Activated gamma-delta T cell treated with anti-CD3 and anti-CD28 coated beads, Interleukin-2, amount 50 U/mL, for 16 hours (primary cell): Measurements from ENCODE around the gene SUGT1.

ENCODE experiments used
- DNase-seq: peaks from one replicate; pipeline ENCODE4 v3.0.0-alpha.2; 2020; ENCODE audit warnings: low read depth

The SUGT1 gene

DNA sequence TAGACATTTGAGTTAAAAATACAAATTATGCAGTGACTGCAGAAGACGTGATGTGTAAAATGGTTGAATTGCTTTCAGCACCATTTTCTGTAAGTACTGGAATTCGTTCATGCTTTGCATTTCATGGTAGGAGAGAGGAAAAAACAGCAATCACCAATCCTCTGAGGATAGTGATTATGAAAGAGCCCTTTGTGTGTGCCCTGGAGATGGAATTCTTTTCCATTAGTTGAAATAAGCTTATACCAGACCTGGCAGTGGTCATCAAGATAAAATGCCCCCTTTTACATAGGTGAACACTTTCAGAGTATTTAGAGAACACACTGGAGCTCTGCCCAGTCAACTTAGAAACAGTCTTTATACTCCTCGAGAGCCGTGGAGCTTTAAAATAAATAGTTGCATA, 85.3 kb downstream of the SUGT1 start:
- no peak for DNase-seq

DNA sequence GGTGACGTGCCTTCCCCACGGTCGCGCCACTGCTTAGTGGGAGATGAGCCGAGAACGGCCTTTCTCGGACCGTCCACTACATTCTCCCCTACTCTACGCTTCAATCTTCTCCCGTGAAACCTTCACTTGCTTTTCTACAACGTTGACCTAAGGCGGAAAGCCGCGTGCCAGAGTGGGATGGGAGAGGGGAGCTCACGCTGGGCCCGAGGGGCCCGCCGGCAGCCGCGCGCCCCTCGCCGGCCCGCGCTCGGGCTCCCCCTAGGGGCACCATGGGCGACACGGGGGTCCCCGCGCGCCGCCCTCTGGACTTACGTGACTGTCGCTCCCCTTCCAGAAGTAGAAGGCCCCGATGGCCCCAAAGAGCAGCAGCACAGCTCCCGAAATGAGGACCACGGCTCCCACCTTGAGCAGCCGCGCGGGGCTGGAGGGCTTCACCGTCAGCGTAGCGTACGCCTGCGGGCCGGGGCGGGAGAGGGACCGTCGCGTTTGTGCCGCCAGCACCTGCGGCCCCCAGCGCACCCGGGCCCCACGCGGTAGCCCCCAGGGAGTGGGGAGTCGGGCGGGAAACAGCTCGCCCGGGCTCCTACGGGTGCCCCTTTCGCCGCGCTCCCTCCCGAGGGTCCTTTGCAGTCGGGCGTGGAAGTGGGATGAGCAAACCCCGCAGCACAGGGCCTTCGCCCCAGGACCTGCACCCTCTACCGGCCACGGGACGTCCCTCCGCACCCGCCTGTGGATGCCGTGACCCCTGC, 86.3 kb downstream of the SUGT1 start:
- DNase-seq, result no peak

DNA sequence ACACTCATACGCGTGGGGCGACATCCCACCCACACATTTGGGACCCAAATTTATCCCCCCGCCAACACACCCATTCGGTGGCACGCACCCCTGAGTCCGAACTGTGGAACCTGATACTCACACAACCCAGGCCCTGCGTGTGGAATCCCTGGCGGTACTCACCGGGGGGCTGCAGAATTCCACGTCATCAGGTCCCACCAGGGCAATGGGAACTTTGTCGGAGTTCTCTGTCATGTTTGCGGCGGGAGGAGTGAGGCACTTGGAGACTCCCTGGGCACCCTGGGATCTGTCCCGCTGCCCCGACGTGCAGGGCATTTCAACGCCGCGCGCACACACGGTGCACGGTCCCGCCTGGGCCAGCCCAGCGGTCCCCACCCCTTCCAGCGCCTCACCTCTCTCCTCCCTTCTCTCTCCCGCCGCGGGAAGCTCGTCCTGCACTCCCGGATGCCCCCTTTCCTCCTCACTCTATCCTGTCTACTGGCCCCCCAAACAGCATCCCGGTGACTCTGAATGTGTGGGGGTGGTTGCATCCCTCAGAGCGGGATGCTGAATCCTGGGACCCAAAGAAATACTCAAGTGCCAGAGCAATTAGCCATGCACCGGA, 86.9 kb downstream of the SUGT1 start, which contains the start of gene CNMD:
Gene CNMD (minus strand): TSS at position 353 of the 604 bp plus-strand sequence. CDS start 119 bp downstream, at position 234.
- no peak for DNase-seq

DNA sequence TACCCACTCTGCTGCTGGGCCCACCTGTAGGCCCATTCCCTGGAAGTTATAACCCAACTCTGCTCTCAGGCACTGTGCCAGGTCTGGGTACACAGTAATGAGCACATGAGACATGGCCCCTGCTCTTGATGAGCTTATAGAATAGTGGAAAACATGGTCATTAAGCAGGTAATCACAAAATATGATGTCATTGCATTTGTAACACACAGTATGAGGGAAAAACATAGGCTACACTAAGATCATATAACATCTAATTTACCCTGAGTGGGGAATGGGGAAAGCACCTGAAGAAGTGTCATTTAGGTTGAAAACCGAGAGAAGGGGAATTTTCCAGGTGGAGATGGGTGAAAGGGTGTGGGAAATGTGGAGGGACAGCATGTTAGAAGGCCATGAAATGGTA, 90.9 kb downstream of the SUGT1 start:
- no peak for DNase-seq

DNA sequence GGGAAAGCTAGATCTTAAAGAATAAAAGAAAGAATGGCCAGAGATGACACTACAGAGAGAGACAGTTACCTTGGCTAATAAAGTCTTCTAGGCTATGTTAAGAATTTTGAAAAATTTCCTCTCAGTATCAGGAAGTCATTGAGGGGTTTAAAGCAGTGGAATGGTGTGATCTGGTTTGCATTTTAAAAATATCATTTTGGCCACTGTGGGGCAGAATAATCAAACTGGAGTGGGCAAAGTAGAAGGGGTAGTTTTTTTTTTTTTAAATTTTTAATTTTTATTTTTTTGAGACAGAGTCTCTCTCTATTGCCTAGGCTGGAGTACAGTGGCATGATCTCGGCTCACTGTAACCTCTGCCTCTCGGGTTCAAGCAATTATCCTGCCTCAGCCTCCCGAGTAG, 91.4 kb downstream of the SUGT1 start:
- DNase-seq, result no peak

DNA sequence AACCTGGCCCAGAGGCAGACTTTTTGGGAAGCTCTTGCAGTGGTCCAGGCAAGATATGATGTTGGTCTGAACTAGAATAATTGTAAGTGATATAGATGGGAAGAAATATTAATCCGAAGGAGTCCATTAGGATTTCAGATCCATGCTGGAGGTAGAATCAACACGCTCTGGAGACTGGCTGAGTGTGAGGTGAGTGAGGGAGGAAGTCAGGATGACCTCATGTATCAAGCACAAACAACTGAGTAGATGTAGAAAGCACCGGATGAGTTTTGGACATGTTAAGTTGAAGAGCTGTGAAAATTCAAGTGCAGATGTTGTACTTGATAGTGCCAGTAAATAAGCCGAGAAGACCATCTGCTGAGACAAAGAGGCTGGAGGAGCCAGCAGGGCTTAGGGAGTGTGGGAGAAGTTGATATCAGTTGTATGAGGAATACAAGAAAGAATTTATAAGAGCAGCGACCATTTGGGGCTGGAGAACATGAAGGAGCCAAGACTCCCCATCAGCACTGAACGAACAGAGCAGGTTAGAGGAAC, 92.3 kb downstream of the SUGT1 start:
- DNase-seq, result no peak

DNA sequence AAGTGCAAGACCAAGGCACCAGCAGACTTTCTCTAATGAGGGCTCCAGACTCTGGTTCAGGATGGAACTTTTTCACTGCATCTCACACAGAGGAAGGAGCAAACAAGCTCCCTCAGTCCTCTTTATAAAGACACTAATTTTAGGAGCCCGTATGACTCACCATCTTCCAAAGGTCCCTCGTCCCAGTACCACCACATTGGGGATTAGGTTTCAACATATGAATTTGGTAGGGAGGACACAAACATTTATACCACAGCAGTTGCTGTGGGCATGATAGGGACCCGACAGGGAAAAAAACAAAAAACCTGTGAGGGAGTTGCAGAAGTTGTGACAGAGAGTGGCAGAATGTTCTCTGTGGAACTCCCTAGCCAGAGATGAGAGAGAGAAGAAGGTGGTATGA, 93.5 kb downstream of the SUGT1 start:
- DNase-seq, result no peak

DNA sequence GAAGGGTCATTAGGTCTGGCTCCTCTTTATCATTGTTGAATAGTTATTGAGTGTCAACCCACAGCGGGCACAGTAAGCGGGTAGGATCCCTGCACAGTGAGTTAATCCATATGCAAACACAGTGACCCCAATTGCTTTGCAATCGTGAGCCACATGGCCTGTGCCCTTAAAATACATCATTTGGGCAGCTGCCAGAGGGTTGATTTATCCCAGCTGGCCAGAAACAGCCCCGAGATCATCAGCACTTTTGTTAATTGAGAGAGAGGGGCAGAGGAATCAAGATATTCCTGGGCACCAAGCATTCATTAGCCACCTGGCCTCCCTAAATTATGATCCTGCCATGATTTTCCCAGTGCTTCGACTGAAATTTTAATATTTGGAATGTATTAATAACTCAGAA, 96.8 kb downstream of the SUGT1 start:
- DNase-seq, result no peak
